B cell (primary cell): ENCODE results near the gene EXOC4. TPM values are rescaled to one million over a fixed set of nuclear protein-coding genes. Genes with fewer than 3 reads are reported as not detected.

Experiments
- ATAC-seq: fragments of 200-7000 bp; cut with Tn5 transposase; one replicate; pipeline ENCODE4 v1.10.0; 2021; ENCODE audit warnings: low read depth, mild to moderate bottlenecking, moderate number of reproducible peaks, moderate library complexity
- CTCF ChIA-PET: fragments of 350-600 bp; sonication (Branson Sonifier 250); formaldehyde crosslinking; loops from one replicate; lab custom pipeline; 2021; ENCODE audit warnings: antibody characterized with exemption, inconsistent platforms; lab: Charles Lee
- POLR2A ChIA-PET: fragments of 350-600 bp; sonication (Branson Sonifier 250); formaldehyde crosslinking; loops from one replicate; lab custom pipeline; 2021; ENCODE audit warnings: antibody characterized with exemption; lab: Charles Lee
- DNase-seq: peaks from one replicate; pipeline ENCODE4 v3.0.0; 2013
- H2AFZ ChIP-seq: 2 replicates; pipeline ENCODE4 v1.6.1; 2012; ENCODE audit warnings: mild to moderate bottlenecking, low read depth, low read length; ENCODE audit not compliant: insufficient read depth, poor library complexity, severe bottlenecking
- H3K27ac ChIP-seq, 2 donors: 1 replicate in 1 of 2; 2 replicates in 1 of 2; pipeline ENCODE4 v1.5.1; 2012 to 2013; ENCODE audit warnings: low read length in 2 of 2, mild to moderate bottlenecking in 2 of 2, moderate library complexity in 1 of 2
- H3K27me3 ChIP-seq, 4 experiments: fragments of 200-600 bp in 1 of 4; sonication (generic) in 1 of 4; replicated peaks in 1 of 4; 1 replicate in 2 of 4; 2 replicates in 2 of 4; pipeline versions ENCODE4 v1.6.1 to v1.7.0; 2013 to 2016; ENCODE audit warnings: low read length in 3 of 4, mild to moderate bottlenecking in 2 of 4, mixed read lengths in 1 of 4, moderate library complexity in 1 of 4; ENCODE audit not compliant: insufficient read depth in 4 of 4, control insufficient read depth in 3 of 4; ENCODE audit errors: control extremely low read depth in 1 of 4
- H3K36me3 ChIP-seq, 2 experiments: replicated peaks in 1 of 2; 1 replicate in 1 of 2; 2 replicates in 1 of 2; pipeline versions ENCODE4 v1.6.1 to v1.7.1; 2013; ENCODE audit warnings: low read length in 1 of 2; ENCODE audit not compliant: insufficient read depth in 2 of 2, control insufficient read depth in 1 of 2; ENCODE audit errors: control extremely low read depth in 1 of 2, extremely low read depth in 1 of 2
- H3K4me1 ChIP-seq, 2 donors: fragments of 200-600 bp in 1 of 2; sonication (generic) in 1 of 2; 1 replicate in 1 of 2; 2 replicates in 1 of 2; pipeline versions ENCODE4 v1.5.1 to v1.6.1; 2013 to 2017; ENCODE audit warnings: low read length in 2 of 2; ENCODE audit not compliant: control insufficient read depth in 2 of 2, insufficient read depth in 2 of 2
- H3K4me2 ChIP-seq: replicated peaks from 2 replicates; pipeline ENCODE3; 2012; ENCODE audit warnings: mild to moderate bottlenecking, low read depth, low read length; ENCODE audit not compliant: poor library complexity, severe bottlenecking
- H3K4me3 ChIP-seq, 5 experiments: fragments of 200-600 bp in 1 of 5; sonication (generic) in 1 of 5; 1 replicate in 3 of 5; 2 replicates in 2 of 5; pipeline versions ENCODE4 v1.5.1 to v1.7.0; 2011 to 2016; ENCODE audit warnings: low read length in 4 of 5, mild to moderate bottlenecking in 4 of 5, low read depth in 2 of 5, control low read depth in 1 of 5, moderate library complexity in 1 of 5; ENCODE audit not compliant: insufficient read depth in 1 of 5; ENCODE audit errors: control extremely low read depth in 1 of 5, extremely low read depth in 1 of 5
- H3K79me2 ChIP-seq: fragments of 200-600 bp; sonication (generic); one replicate; pipeline ENCODE4 v1.6.0; 2016; ENCODE audit warnings: low read length; ENCODE audit not compliant: control insufficient read depth, insufficient read depth
- H3K9ac ChIP-seq: fragments of 200-600 bp; sonication (generic); 2 replicates; pipeline ENCODE4 v1.6.1; 2017; ENCODE audit warnings: mild to moderate bottlenecking, low read length, moderate library complexity
- H3K9me3 ChIP-seq, 3 donors: one replicate each; pipeline versions ENCODE4 v1.6.1 to v1.7.1; 2013; ENCODE audit warnings: low read length in 2 of 3; ENCODE audit not compliant: control insufficient read depth in 2 of 3, insufficient read depth in 1 of 3; ENCODE audit errors: control extremely low read depth in 1 of 3
- H4K20me1 ChIP-seq: 2 replicates; pipeline ENCODE4 v1.6.0; 2012; ENCODE audit warnings: mild to moderate bottlenecking, low read length; ENCODE audit not compliant: insufficient read depth, control insufficient read depth, poor library complexity, severe bottlenecking
- H3K27ac Mint-ChIP-seq: one replicate; pipeline ENCODE4 v1.8.0; 2021; ENCODE audit warnings: mixed read lengths
- H3K27me3 Mint-ChIP-seq: one replicate; pipeline ENCODE4 v1.8.0; 2021; ENCODE audit warnings: mixed read lengths
- H3K4me1 Mint-ChIP-seq: one replicate; pipeline ENCODE4 v1.8.0; 2021; ENCODE audit warnings: mixed read lengths
- H3K4me3 Mint-ChIP-seq: one replicate; pipeline ENCODE4 v1.8.0; 2021; ENCODE audit warnings: mixed read lengths
- H3K9me3 Mint-ChIP-seq: one replicate; pipeline ENCODE4 v1.8.0; 2022; ENCODE audit warnings: mixed read lengths; ENCODE audit not compliant: insufficient read depth
- CTCF ChIP-seq: fragments of 200-600 bp; IDR thresholded peaks from one replicate; pipeline ENCODE4 v1.8.0; 2022; ENCODE audit warnings: antibody characterized with exemption, mild to moderate bottlenecking
- EZH2 ChIP-seq: IDR thresholded peaks from 2 replicates; pipeline ENCODE4 v1.6.1; 2012; ENCODE audit warnings: borderline replicate concordance, low read depth, mild to moderate bottlenecking, moderate library complexity, low read length; ENCODE audit not compliant: insufficient read depth, poor library complexity, severe bottlenecking
- WGBS: methylation state at CpG from one replicate; pipeline ENCODE4 v1.1.5; 2013; ENCODE audit warnings: missing lambda C conversion rate; ENCODE audit not compliant: insufficient coverage; 5-methylcytosine and 5-hydroxymethylcytosine counted together
- intact Hi-C: fragments of 100-400 bp; cut with micrococcal nuclease; formaldehyde crosslinking; loops from one replicate; pipeline ENCODE4 v1.10.0; 2022
- polyA plus RNA-seq: library from polyadenylated mRNA; depleted of rRNA; stranded (reverse); fragments of >200 nt; gene quantifications from 2 replicates; pipeline ENCODE4 v1.2.3, GENCODE V29; 2012
- total RNA-seq, 2 donors: library from RNA; stranded (reverse); fragments of 120-200 nt in 1 of 2; gene quantifications; 1 replicate in 1 of 2; 2 replicates in 1 of 2; pipeline versions ENCODE4 v1.2.3 to v1.2.4, GENCODE V29; 2013 to 2022

Gene EXOC4
- total and polyA plus RNA-seq, 2 donors (not counting 1 experiment from before 2014, with no cell fraction given) = 16.7 to 135 TPM

GRCh38 chr7:133510326-133511055, 257.6 kb downstream of the EXOC4 start:
- H3K36me3 ChIP-seq = no peaks in the 10 kb centered on the region
- no peak overlapping the region for H2AFZ ChIP-seq
- Mint-ChIP-seq H3K9me3 (peaks cover 2% of the 10 kb centered on the region), H3K27ac (no peak overlapping the region), H3K4me1 (no peaks in the 10 kb centered on the region), H3K27me3 (no peaks in the 10 kb centered on the region), H3K4me3 (no peak overlapping the region)
- TF ChIP-seq EZH2 = no peak
- CTCF ChIA-PET = no interaction called here
- no peaks in the 10 kb centered on the region for H3K27me3 ChIP-seq
- H4K20me1 ChIP-seq = no peaks in the 10 kb centered on the region
- no peak overlapping the region for H3K27ac ChIP-seq
- intact Hi-C loops = no loop called here
- H3K4me1 ChIP-seq = no peaks in the 10 kb centered on the region
- DNase-seq (no peak), ATAC-seq (no peak)
- H3K9ac ChIP-seq = no peak overlapping the region
- WGBS = no CpG with 5 or more reads among the region's 4 CpGs
- H3K79me2 ChIP-seq = no peaks in the 10 kb centered on the region
- H3K9me3 ChIP-seq = peaks cover 0 to 3% (median 0%) of the 10 kb centered on the region in 3 donors
- H3K4me2 ChIP-seq = no peak overlapping the region
- no peak overlapping the region for H3K4me3 ChIP-seq
- POLR2A ChIA-PET = no interaction called here

GRCh38 chr7:133511252-133511651, 258.4 kb downstream of the EXOC4 start:
- 100% methylated on average over 1 of the region's 3 CpGs for WGBS
- no peaks in the 10 kb centered on the region for H3K27me3 Mint-ChIP-seq

More at GRCh38 chr7:133511252-133511651, 258.4 kb downstream of the EXOC4 start:
- Histone ChIP-seq H3K9ac (no peak overlapping the region), H3K9me3 (peaks cover 0 to 3% (median 0%) of the 10 kb centered on the region in 3 donors), H3K4me3 (no peak overlapping the region), H3K27ac (no peak overlapping the region), H2AFZ (no peak overlapping the region), H3K27me3 (no peaks in the 10 kb centered on the region), H3K4me2 (no peak overlapping the region), H3K36me3 (no peaks in the 10 kb centered on the region), H4K20me1 (no peaks in the 10 kb centered on the region), H3K4me1 (no peaks in the 10 kb centered on the region), H3K79me2 (no peaks in the 10 kb centered on the region)
- no peak for ATAC-seq
- intact Hi-C loops = no loop called here
- Mint-ChIP-seq H3K4me3 (no peak overlapping the region), H3K9me3 (peaks cover 2% of the 10 kb centered on the region), H3K27ac (no peak overlapping the region), H3K4me1 (no peaks in the 10 kb centered on the region)
- ChIA-PET CTCF (no interaction called here), POLR2A (no interaction called here)
- DNase-seq = no peak
- TF ChIP-seq EZH2 (no peak), CTCF (no peak)
